CD8-positive, alpha-beta memory T cell (primary cell): Measurements from ENCODE around the gene SCAMP1. TPM values are rescaled to one million over a fixed set of nuclear protein-coding genes. Genes with fewer than 3 reads are reported as not detected.

Experiments
- CTCF ChIA-PET: fragments of 350-600 bp; sonication (Branson Sonifier 250); formaldehyde crosslinking; loops from one replicate; lab custom pipeline; 2021; ENCODE audit warnings: antibody characterized with exemption; lab: Charles Lee
- POLR2A ChIA-PET: fragments of 350-600 bp; sonication (Branson Sonifier 250); formaldehyde crosslinking; loops from one replicate; lab custom pipeline; 2021; ENCODE audit warnings: antibody characterized with exemption; lab: Charles Lee
- DNase-seq, 5 donors: peaks; one replicate each; pipeline versions ENCODE4 v3.0.0 to v3.0.0-alpha.2; 2020 to 2022; ENCODE audit warnings: mixed read lengths in 1 of 5
- H3K27ac ChIP-seq: one replicate; pipeline ENCODE4 v1.7.0; 2013; ENCODE audit warnings: low read depth, mild to moderate bottlenecking, low read length, moderate library complexity
- H3K27me3 ChIP-seq: 2 replicates; pipeline ENCODE4 v1.7.0; 2013; ENCODE audit warnings: low read length, mild to moderate bottlenecking; ENCODE audit not compliant: insufficient read depth, poor library complexity, severe bottlenecking
- H3K36me3 ChIP-seq: 2 replicates; pipeline ENCODE4 v1.7.0; 2013; ENCODE audit warnings: mild to moderate bottlenecking, low read length, moderate library complexity; ENCODE audit not compliant: insufficient read depth
- H3K4me1 ChIP-seq: 2 replicates; pipeline ENCODE4 v1.7.0; 2013; ENCODE audit warnings: mild to moderate bottlenecking, low read length, moderate library complexity; ENCODE audit not compliant: insufficient read depth
- H3K4me3 ChIP-seq: 2 replicates; pipeline ENCODE4 v1.7.0; 2013; ENCODE audit warnings: mild to moderate bottlenecking, low read length
- H3K9me3 ChIP-seq: 2 replicates; pipeline ENCODE4 v1.7.0; 2013; ENCODE audit warnings: mild to moderate bottlenecking, low read length
- H3K27ac Mint-ChIP-seq, 8 donors: one replicate each; pipeline ENCODE4 v1.8.0; 2020 to 2021; ENCODE audit warnings: mixed read lengths in 8 of 8, mild to moderate bottlenecking in 6 of 8, inconsistent platforms in 3 of 8, moderate library complexity in 3 of 8
- H3K27me3 Mint-ChIP-seq, 2 donors: one replicate each; pipeline ENCODE4 v1.8.0; 2020 to 2021; ENCODE audit warnings: mixed read lengths in 2 of 2, mild to moderate bottlenecking in 1 of 2, moderate library complexity in 1 of 2
- H3K36me3 Mint-ChIP-seq, 3 donors: one replicate each; pipeline ENCODE4 v1.8.0; 2020 to 2021; ENCODE audit warnings: mixed read lengths in 3 of 3, inconsistent platforms in 1 of 3, mild to moderate bottlenecking in 1 of 3
- H3K4me1 Mint-ChIP-seq, 3 donors: one replicate each; pipeline ENCODE4 v1.8.0; 2020 to 2021; ENCODE audit warnings: mixed read lengths in 3 of 3, inconsistent platforms in 1 of 3, mild to moderate bottlenecking in 1 of 3
- H3K4me3 Mint-ChIP-seq, 7 donors: one replicate each; pipeline ENCODE4 v1.8.0; 2020 to 2021; ENCODE audit warnings: mixed read lengths in 7 of 7, mild to moderate bottlenecking in 6 of 7, moderate library complexity in 4 of 7, inconsistent platforms in 2 of 7
- H3K9me3 Mint-ChIP-seq, 5 donors: one replicate each; pipeline ENCODE4 v1.8.0; 2020 to 2022; ENCODE audit warnings: mixed read lengths in 5 of 5, mild to moderate bottlenecking in 3 of 5, moderate library complexity in 2 of 5, inconsistent platforms in 1 of 5
- polyA plus RNA-seq: library from polyadenylated mRNA; unstranded; fragments of 300-500 nt; fragmentation: Illumina TruSeq; gene quantifications from one replicate; pipeline ENCODE4 v1.2.3, GENCODE V29; 2021
- total RNA-seq, 2 experiments: library from RNA; stranded (reverse); gene quantifications; one replicate each; pipeline ENCODE4 v1.2.3, GENCODE V29; 2021

The SCAMP1 gene
- total and polyA plus RNA-seq, 3 experiments from 2014 or later: 15.2 to 36.2 (median 17.3) TPM

- no peaks in the 10 kb centered on the region for H3K9me3 ChIP-seq
- no peaks in the 10 kb centered on the region for H3K27me3 ChIP-seq
- Mint-ChIP-seq H3K27me3 (peaks cover 7 to 9% of the 10 kb centered on the region in 2 donors), H3K9me3 (peaks cover 0 to 1% (median 0%) of the 10 kb centered on the region in 5 donors), H3K4me1 (no peaks in the 10 kb centered on the region), H3K36me3 (peaks cover 0 to 24% (median 7%) of the 10 kb centered on the region in 3 donors), H3K27ac (no peak overlapping the region), H3K4me3 (no peak overlapping the region)
- H3K36me3 ChIP-seq: no peaks in the 10 kb centered on the region
- POLR2A ChIA-PET: no interaction called here
- H3K27ac ChIP-seq: no peak overlapping the region
- CTCF ChIA-PET: no interaction called here
- H3K4me1 ChIP-seq: no peaks in the 10 kb centered on the region
- DNase-seq: no peak
- no peak overlapping the region for H3K4me3 ChIP-seq
These were observed 131.8 kb downstream of the SCAMP1 start for GRCh38 chr5:78492224-78492623.

- ChIA-PET POLR2A (no interaction called here), CTCF (no interaction called here)
- Histone ChIP-seq H3K9me3 (no peaks in the 10 kb centered on the region), H3K36me3 (no peaks in the 10 kb centered on the region), H3K27me3 (no peaks in the 10 kb centered on the region), H3K4me1 (no peaks in the 10 kb centered on the region), H3K27ac (no peak overlapping the region), H3K4me3 (no peak overlapping the region)
- DNase-seq: no peak
- Mint-ChIP-seq H3K27ac (no peak overlapping the region), H3K36me3 (peaks cover 0 to 20% (median 4%) of the 10 kb centered on the region in 3 donors), H3K27me3 (peaks cover 9 to 11% of the 10 kb centered on the region in 2 donors), H3K4me1 (no peaks in the 10 kb centered on the region), H3K9me3 (peaks cover 0 to 1% (median 0%) of the 10 kb centered on the region in 5 donors), H3K4me3 (no peak overlapping the region)
These were observed 132.2 kb downstream of the SCAMP1 start for GRCh38 chr5:78492650-78493049.

- POLR2A ChIA-PET: no interaction called here
- H3K4me3 Mint-ChIP-seq: no peak overlapping the region
- H3K27me3 Mint-ChIP-seq: peaks cover 29 to 42% of the 10 kb centered on the region in 2 donors
- CTCF ChIA-PET: no interaction called here
- no peaks in the 10 kb centered on the region for H3K9me3 ChIP-seq
- H3K4me3 ChIP-seq: no peak overlapping the region
- peaks cover 0 to 1% (median 0%) of the 10 kb centered on the region in 5 donors for H3K9me3 Mint-ChIP-seq
- H3K4me1 ChIP-seq: no peaks in the 10 kb centered on the region
- no peak overlapping the region for H3K27ac ChIP-seq
- no peaks in the 10 kb centered on the region for H3K36me3 ChIP-seq
- peaks cover 5% of the 10 kb centered on the region for H3K27me3 ChIP-seq
- H3K36me3 Mint-ChIP-seq: no peaks in the 10 kb centered on the region
- no peak overlapping the region for H3K27ac Mint-ChIP-seq
- no peak for DNase-seq
- H3K4me1 Mint-ChIP-seq: no peaks in the 10 kb centered on the region
These were observed 135.4 kb downstream of the SCAMP1 start for GRCh38 chr5:78495800-78496199.

GRCh38 chr5:78496373-78496772 lies 136.0 kb downstream of the SCAMP1 start:
- no peak overlapping the region for H3K27ac Mint-ChIP-seq

GRCh38 chr5:78497573-78498533 lies 137.4 kb downstream of the SCAMP1 start:
- Histone ChIP-seq H3K4me1 (no peaks in the 10 kb centered on the region), H3K27me3 (peaks cover 5% of the 10 kb centered on the region), H3K36me3 (no peaks in the 10 kb centered on the region), H3K9me3 (no peaks in the 10 kb centered on the region), H3K4me3 (no peak overlapping the region), H3K27ac (no peak overlapping the region)
- H3K4me1 Mint-ChIP-seq: no peaks in the 10 kb centered on the region
- H3K27ac Mint-ChIP-seq: no peak overlapping the region
- H3K27me3 Mint-ChIP-seq: peaks cover 34 to 63% of the 10 kb centered on the region in 2 donors
- ChIA-PET POLR2A (no interaction called here), CTCF (no interaction called here)
- DNase-seq: no peak
- H3K36me3 Mint-ChIP-seq: no peaks in the 10 kb centered on the region
- peaks cover 0 to 1% (median 0%) of the 10 kb centered on the region in 5 donors for H3K9me3 Mint-ChIP-seq
- H3K4me3 Mint-ChIP-seq: peak overlapping the region in 1 of 7 donors; percentile 30

More at GRCh38 chr5:78496373-78496772, 136.0 kb downstream of the SCAMP1 start:
- H3K9me3 Mint-ChIP-seq: peaks cover 0 to 1% (median 0%) of the 10 kb centered on the region in 5 donors
- Histone ChIP-seq H3K4me3 (no peak overlapping the region), H3K9me3 (no peaks in the 10 kb centered on the region), H3K27me3 (peaks cover 5% of the 10 kb centered on the region), H3K4me1 (no peaks in the 10 kb centered on the region), H3K36me3 (no peaks in the 10 kb centered on the region), H3K27ac (no peak overlapping the region)
- H3K27me3 Mint-ChIP-seq: peaks cover 34 to 48% of the 10 kb centered on the region in 2 donors
- H3K36me3 Mint-ChIP-seq: no peaks in the 10 kb centered on the region
- H3K4me3 Mint-ChIP-seq: no peak overlapping the region
- no peaks in the 10 kb centered on the region for H3K4me1 Mint-ChIP-seq
- DNase-seq: no peak
- CTCF ChIA-PET: no interaction called here
- POLR2A ChIA-PET: no interaction called here

- Histone ChIP-seq H3K27me3 (peaks cover 5% of the 10 kb centered on the region), H3K27ac (no peak overlapping the region), H3K9me3 (no peaks in the 10 kb centered on the region), H3K4me3 (no peak overlapping the region), H3K4me1 (no peaks in the 10 kb centered on the region), H3K36me3 (no peaks in the 10 kb centered on the region)
- no peak for DNase-seq
- Mint-ChIP-seq H3K4me3 (no peak overlapping the region), H3K36me3 (no peaks in the 10 kb centered on the region), H3K9me3 (peaks cover 0 to 1% (median 0%) of the 10 kb centered on the region in 5 donors), H3K4me1 (no peaks in the 10 kb centered on the region), H3K27me3 (peaks cover 36 to 77% of the 10 kb centered on the region in 2 donors), H3K27ac (no peak overlapping the region)
- POLR2A ChIA-PET: no interaction called here
- CTCF ChIA-PET: no interaction called here
These were observed 139.1 kb downstream of the SCAMP1 start for GRCh38 chr5:78499485-78499884.

- Histone ChIP-seq H3K4me1 (no peaks in the 10 kb centered on the region), H3K27me3 (peaks cover 5% of the 10 kb centered on the region), H3K4me3 (no peak overlapping the region), H3K9me3 (no peaks in the 10 kb centered on the region), H3K27ac (no peak overlapping the region), H3K36me3 (no peaks in the 10 kb centered on the region)
- POLR2A ChIA-PET: no interaction called here
- Mint-ChIP-seq H3K27me3 (peaks cover 39 to 81% of the 10 kb centered on the region in 2 donors), H3K36me3 (no peaks in the 10 kb centered on the region), H3K4me3 (no peak overlapping the region), H3K27ac (peak overlapping the region in 1 of 8 donors; percentile 53), H3K9me3 (peaks cover 0 to 1% (median 0%) of the 10 kb centered on the region in 5 donors), H3K4me1 (no peaks in the 10 kb centered on the region)
- no peak for DNase-seq
- CTCF ChIA-PET: no interaction called here
These were observed 139.6 kb downstream of the SCAMP1 start for GRCh38 chr5:78500028-78500427.

GRCh38 chr5:78500871-78501270 lies 140.5 kb downstream of the SCAMP1 start:
- no peak overlapping the region for H3K4me3 Mint-ChIP-seq
- no peaks in the 10 kb centered on the region for H3K4me1 Mint-ChIP-seq
- Histone ChIP-seq H3K27me3 (peaks cover 5% of the 10 kb centered on the region), H3K9me3 (no peaks in the 10 kb centered on the region), H3K36me3 (no peaks in the 10 kb centered on the region), H3K4me1 (no peaks in the 10 kb centered on the region), H3K27ac (no peak overlapping the region), H3K4me3 (no peak overlapping the region)
- DNase-seq: no peak
- peaks cover 41 to 89% of the 10 kb centered on the region in 2 donors for H3K27me3 Mint-ChIP-seq
- CTCF ChIA-PET: no interaction called here
- POLR2A ChIA-PET: no interaction called here
- H3K27ac Mint-ChIP-seq: no peak overlapping the region
- H3K9me3 Mint-ChIP-seq: peaks cover 0 to 1% (median 0%) of the 10 kb centered on the region in 5 donors
- H3K36me3 Mint-ChIP-seq: no peaks in the 10 kb centered on the region
